H1 (cell line): Measurements from ENCODE around the gene SLC19A1. TPM values are rescaled to one million over a fixed set of nuclear protein-coding genes. Genes with fewer than 3 reads are reported as not detected.
A peak's percentile ranks its signal among the peaks of the same experiment; 100 is the strongest.

Experiments used
- CTCF ChIA-PET: fragments of 300-600 bp; sonication (Branson Sonifier 250); formaldehyde crosslinking; loops from one replicate; lab custom pipeline; 2021; ENCODE audit not compliant: partially characterized antibody; lab: Charles Lee
- POLR2A ChIA-PET: fragments of 300-600 bp; sonication (Branson Sonifier 250); formaldehyde crosslinking; loops from one replicate; lab custom pipeline; 2021; ENCODE audit warnings: inconsistent platforms; ENCODE audit not compliant: partially characterized antibody; lab: Charles Lee
- DNase-seq, 2 experiments: peaks; one replicate each; pipeline versions ENCODE4 v3.0.0 to v3.0.0-alpha.2; 2010 to 2022; ENCODE audit warnings: low spot score in 2 of 2, low read depth in 1 of 2, mixed read lengths in 1 of 2
- FAIRE-seq: peaks from 2 replicates; lab custom pipeline; 2011; peaks lifted over from hg19 to GRCh38; lab: Jason Lieb, UNC
- H2AFZ ChIP-seq: 2 replicates; pipeline ENCODE4 v1.8.1; 2012; ENCODE audit warnings: low read length, inconsistent platforms
- H2AK5ac ChIP-seq: 2 replicates; pipeline ENCODE4 v1.6.1; 2013; ENCODE audit warnings: low read depth, low read length
- H2BK120ac ChIP-seq: replicated peaks from 2 replicates; pipeline ENCODE3; 2013; ENCODE audit warnings: low read depth, low read length, inconsistent platforms
- H2BK12ac ChIP-seq: 2 replicates; pipeline ENCODE4 v1.6.1; 2013; ENCODE audit warnings: low read depth, low read length
- H2BK15ac ChIP-seq: 2 replicates; pipeline ENCODE4 v1.6.1; 2013; ENCODE audit warnings: low read length
- H2BK20ac ChIP-seq: 2 replicates; pipeline ENCODE4 v1.6.1; 2013; ENCODE audit warnings: low read length
- H2BK5ac ChIP-seq: 2 replicates; pipeline ENCODE4 v1.6.1; 2013; ENCODE audit warnings: low read depth, low read length
- H3K14ac ChIP-seq: 2 replicates; pipeline ENCODE4 v1.6.1; 2013; ENCODE audit warnings: inconsistent platforms; ENCODE audit not compliant: insufficient read length
- H3K18ac ChIP-seq: 2 replicates; pipeline ENCODE4 v1.6.1; 2013; ENCODE audit warnings: low read length; ENCODE audit errors: extremely low read depth
- H3K23ac ChIP-seq: 2 replicates; pipeline ENCODE4 v1.6.1; 2013; ENCODE audit warnings: inconsistent platforms; ENCODE audit not compliant: insufficient read length
- H3K23me2 ChIP-seq: 2 replicates; pipeline ENCODE4 v1.6.1; 2013; ENCODE audit warnings: low read depth, low read length
- H3K27ac ChIP-seq: 2 replicates; pipeline ENCODE4 v1.6.1; 2011; ENCODE audit warnings: low read depth, low read length, inconsistent platforms
- H3K27me3 ChIP-seq, 4 experiments: replicated peaks in 1 of 4; 1 replicate in 1 of 4; 2 replicates in 3 of 4; pipeline versions ENCODE4 v1.6.1 to v1.8.1; 2011 to 2013; ENCODE audit warnings: low read length in 3 of 4, mild to moderate bottlenecking in 3 of 4, inconsistent platforms in 2 of 4, mixed read lengths in 2 of 4, moderate library complexity in 1 of 4; ENCODE audit not compliant: control insufficient read depth in 3 of 4, insufficient read depth in 3 of 4; ENCODE audit errors: extremely low read depth in 1 of 4
- H3K36me3 ChIP-seq, 4 experiments: 2 replicates each; pipeline versions ENCODE4 v1.6.1 to v1.8.1; 2011 to 2013; ENCODE audit warnings: mild to moderate bottlenecking in 4 of 4, low read length in 3 of 4, moderate library complexity in 2 of 4, control low read depth in 1 of 4, inconsistent platforms in 1 of 4; ENCODE audit not compliant: insufficient read depth in 4 of 4, control insufficient read depth in 2 of 4
- H3K4ac ChIP-seq: replicated peaks from 2 replicates; pipeline ENCODE3; 2013; ENCODE audit warnings: low read length, low read depth, mixed read lengths, inconsistent platforms; ENCODE audit not compliant: insufficient read length
- H3K4me1 ChIP-seq, 4 experiments: replicated peaks in 1 of 4; 1 replicate in 1 of 4; 2 replicates in 3 of 4; pipeline versions ENCODE4 v1.6.1 to v1.8.1; 2011 to 2013; ENCODE audit warnings: low read length in 3 of 4, inconsistent platforms in 2 of 4, mixed read lengths in 1 of 4; ENCODE audit not compliant: insufficient read depth in 4 of 4, control insufficient read depth in 3 of 4
- H3K4me2 ChIP-seq, 2 experiments: 2 replicates each; pipeline versions ENCODE4 v1.6.1 to v1.8.1; 2011 to 2013; ENCODE audit warnings: low read depth in 2 of 2, low read length in 2 of 2, control low read depth in 1 of 2, inconsistent platforms in 1 of 2, mild to moderate bottlenecking in 1 of 2; ENCODE audit not compliant: insufficient read depth in 1 of 2
- H3K4me3 ChIP-seq, 4 experiments: fragments of 200-600, 300-600 bp in 1 of 4; sonication (generic), shearing (Covaris generic), sonication (Bioruptor Twin) in 1 of 4; 2 replicates each; pipeline versions ENCODE4 v1.5.1 to v1.8.1; 2011 to 2016; ENCODE audit warnings: low read length in 4 of 4, low read depth in 3 of 4, control low read depth in 2 of 4, inconsistent platforms in 2 of 4, mild to moderate bottlenecking in 2 of 4, mixed read lengths in 1 of 4, moderate library complexity in 1 of 4; ENCODE audit not compliant: insufficient read depth in 2 of 4; ENCODE audit errors: extremely low read depth in 1 of 4
- H3K56ac ChIP-seq: replicated peaks from 2 replicates; pipeline ENCODE3; 2013; ENCODE audit warnings: low read depth, mild to moderate bottlenecking, mixed read lengths, low read length, inconsistent platforms; ENCODE audit not compliant: insufficient read length
- H3K79me1 ChIP-seq: 2 replicates; pipeline ENCODE4 v1.6.1; 2013; ENCODE audit warnings: low read depth, low read length, control low read depth
- H3K79me2 ChIP-seq, 2 experiments: 2 replicates each; pipeline versions ENCODE4 v1.6.1 to v1.8.1; 2012 to 2013; ENCODE audit warnings: low read length in 2 of 2, mild to moderate bottlenecking in 2 of 2, inconsistent platforms in 1 of 2; ENCODE audit not compliant: insufficient read depth in 2 of 2, control insufficient read depth in 1 of 2
- H3K9ac ChIP-seq, 4 experiments: replicated peaks in 1 of 4; 1 replicate in 1 of 4; 2 replicates in 3 of 4; pipeline versions ENCODE4 v1.6.1 to v1.8.1; 2011 to 2013; ENCODE audit warnings: low read depth in 3 of 4, low read length in 3 of 4, control low read depth in 2 of 4, mild to moderate bottlenecking in 2 of 4, moderate library complexity in 2 of 4, inconsistent platforms in 1 of 4; ENCODE audit errors: extremely low read depth in 1 of 4
- H3K9me3 ChIP-seq, 2 experiments: 2 replicates each; pipeline versions ENCODE4 v1.6.1 to v1.8.1; 2012 to 2013; ENCODE audit warnings: mild to moderate bottlenecking in 2 of 2, moderate library complexity in 2 of 2, control low read depth in 1 of 2, inconsistent platforms in 1 of 2, low read depth in 1 of 2, low read length in 1 of 2, mixed read lengths in 1 of 2; ENCODE audit not compliant: insufficient read depth in 2 of 2
- H4K20me1 ChIP-seq, 2 experiments: replicated peaks in 1 of 2; 2 replicates each; pipeline versions ENCODE3 to v1.8.1; 2011 to 2013; ENCODE audit warnings: inconsistent platforms in 2 of 2, low read length in 2 of 2, mild to moderate bottlenecking in 1 of 2; ENCODE audit not compliant: insufficient read depth in 2 of 2, control insufficient read depth in 1 of 2
- H4K5ac ChIP-seq: 2 replicates; pipeline ENCODE4 v1.6.1; 2013; ENCODE audit warnings: low read length, low read depth, mixed read lengths, inconsistent platforms; ENCODE audit not compliant: insufficient read length
- H4K8ac ChIP-seq: 2 replicates; pipeline ENCODE4 v1.8.0; 2013; ENCODE audit warnings: mild to moderate bottlenecking, moderate library complexity, low read length, inconsistent platforms; ENCODE audit not compliant: insufficient read depth; ENCODE audit errors: extremely low read depth
- H4K91ac ChIP-seq: replicated peaks from 2 replicates; pipeline ENCODE3; 2013; ENCODE audit warnings: low read length, mixed read lengths, inconsistent platforms; ENCODE audit not compliant: insufficient read length
- BACH1 ChIP-seq: IDR thresholded peaks from 2 replicates; pipeline ENCODE4 v1.6.1; 2012; ENCODE audit warnings: low read length, improper control_type of control experiment
- HDAC2 ChIP-seq, 2 experiments: fragments of 300-600 bp in 1 of 2; sonication (generic) in 1 of 2; IDR thresholded peaks; 2 replicates each; pipeline ENCODE4 v1.6.1; 2011 to 2012; ENCODE audit warnings: low read depth in 2 of 2, low read length in 2 of 2, mild to moderate bottlenecking in 2 of 2, moderate library complexity in 2 of 2, borderline replicate concordance in 1 of 2, inconsistent platforms in 1 of 2
- KDM1A ChIP-seq: fragments of 200-600, 300-600 bp; sonication (generic); IDR thresholded peaks from 2 replicates; pipeline ENCODE4 v1.7.1; 2016; ENCODE audit warnings: mild to moderate bottlenecking, low read length, borderline replicate concordance
- SRF ChIP-seq: IDR thresholded peaks from 2 replicates; pipeline ENCODE4 v1.6.1; 2011; ENCODE audit warnings: mild to moderate bottlenecking, low read depth, low read length, moderate library complexity
- WGBS, 2 experiments: shearing (Covaris generic) in 1 of 2; methylation state at CpG; one replicate each; pipeline versions ENCODE4 v1.1.6 to v1.1.7; 2013 to 2015; ENCODE audit warnings: low lambda C conversion rate in 2 of 2, mixed read lengths in 2 of 2, inconsistent platforms in 1 of 2, low coverage in 1 of 2, missing lambda C conversion rate in 1 of 2; ENCODE audit not compliant: insufficient replicate concordance in 2 of 2, insufficient coverage in 1 of 2, insufficient read length in 1 of 2; ENCODE audit errors: extremely low coverage in 1 of 2, missing lambda C conversion rate in 1 of 2; 5-methylcytosine and 5-hydroxymethylcytosine counted together
- polyA plus RNA-seq, 7 experiments: library from polyadenylated mRNA; depleted of rRNA in 3 of 7; stranded (reverse) in 5 of 7; unstranded in 2 of 7; fragments of >200 nt in 5 of 7; fragments of 200-250 nt in 2 of 7; gene quantifications; 1 replicate in 5 of 7; 2 replicates in 1 of 7; 4 replicates in 1 of 7; pipeline versions ENCODE4 v1.2.1 to v1.2.3, GENCODE V29; 2011 to 2013; ENCODE audit warnings: missing spikeins in 2 of 7, mixed read lengths in 2 of 7
- total RNA-seq: library from RNA; stranded (reverse); fragmentation: NEBNext Ultra II Directional; extraction: Animal tissue kit (Norgen Biotek cat#: 25700); gene quantifications from 2 replicates; pipeline ENCODE4 v1.2.1, GENCODE V29; 2021

The SLC19A1 gene
- total and polyA plus RNA-seq, 2 of the 8 experiments (the other 6 are each of a cell fraction or from before 2014, with no cell fraction given), result 31.6 to 43.8 TPM

DNA sequence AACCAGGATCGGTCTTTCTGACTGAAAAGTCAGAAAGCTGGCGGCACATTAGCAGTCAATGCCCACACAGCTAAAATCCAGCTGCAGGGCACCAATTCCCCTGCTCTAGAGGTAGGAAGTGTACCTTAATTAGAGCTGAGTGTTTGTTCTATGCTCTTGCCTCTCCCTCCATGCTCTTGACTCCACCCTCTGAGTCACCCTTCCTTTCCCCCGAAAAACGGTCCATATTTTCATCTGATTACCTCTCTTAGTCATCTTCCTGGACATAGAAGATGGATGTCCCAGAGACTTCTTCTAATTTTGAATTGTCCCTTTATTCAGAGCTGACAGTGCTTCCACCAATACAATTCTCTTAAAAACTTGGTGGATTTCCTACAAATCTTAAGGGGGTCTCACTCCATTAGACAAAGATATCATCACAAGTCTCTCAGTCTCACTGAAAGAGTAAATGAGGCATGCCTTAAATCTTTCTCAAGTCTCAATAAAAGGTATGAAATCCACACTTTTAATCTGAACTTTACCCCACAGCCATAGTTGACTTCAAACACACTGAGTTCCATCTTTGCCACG lies 44.1 kb upstream of the SLC19A1 start:
- Histone ChIP-seq H3K9ac (no peak overlapping the region), H2AFZ (no peak overlapping the region), H3K23me2 (peaks cover 5% of the 10 kb centered on the region), H2BK20ac (no peak overlapping the region), H3K36me3 (no peaks in the 10 kb centered on the region; a peak in 2 of 8 replicates), H3K79me2 (0 out of 4 replicates have a peak, but pooled peaks cover 0 to 3% of the 10 kb centered on the region in 2 experiments), H3K14ac (no peak overlapping the region), H3K4me3 (no peak overlapping the region), H4K20me1 (peaks cover 0 to 3% of the 10 kb centered on the region in 2 experiments), H4K91ac (no peak overlapping the region), H3K4ac (no peak overlapping the region), H4K5ac (no peak overlapping the region), H3K18ac (no peak overlapping the region), H3K23ac (no peak overlapping the region), H2BK15ac (no peak overlapping the region), H3K4me2 (no peak overlapping the region), H3K79me1 (no peaks in the 10 kb centered on the region), H4K8ac (no peak overlapping the region), H3K27ac (no peak overlapping the region), H2BK12ac (no peak overlapping the region), H3K27me3 (peaks cover 0 to 19% (median 11%) of the 10 kb centered on the region in 4 experiments; a peak in 5 of 7 replicates), H3K9me3 (peaks cover 33 to 55% of the 10 kb centered on the region in 2 experiments), H2AK5ac (no peak overlapping the region), H3K4me1 (0 out of 7 replicates have a peak, but pooled peaks cover 0 to 3% (median 0%) of the 10 kb centered on the region in 4 experiments), H2BK5ac (no peak overlapping the region), H3K56ac (no peak overlapping the region), H2BK120ac (no peak overlapping the region)
- DNase-seq, result no peak
- CTCF ChIA-PET, result no interaction called here
- 66% methylated on average over 5 of the region's 5 CpGs; no CpG with 5 or more reads in 1 of the 2 experiments for WGBS, 2 experiments
- POLR2A ChIA-PET, result no interaction called here
- no peak for FAIRE-seq
- TF ChIP-seq HDAC2 (IDR thresholded peaks at IDR 0.05; ENCODE audit: borderline replicate concordance in 1 of 2, low read depth in 2 of 2, low read length in 2 of 2), result 0 out of 4 replicates have a peak, but pooled peaks of 1 of the 2 experiments have one; percentile 52
- no peak for TF ChIP-seq BACH1
- peak; percentile 69; the same call in 1 of the 2 replicates for TF ChIP-seq KDM1A
- TF ChIP-seq SRF, result no peak
- TF ChIP-seq, all 59 proteins: peak for 2
